K562 (cell line): ENCODE results near the gene ERVW-1. TPM values are rescaled to one million over a fixed set of nuclear protein-coding genes. Genes with fewer than 3 reads are reported as not detected.

Experiments
- CGGBP1 ChIP-seq: fragments of 250-450 bp; sonication (Bioruptor Pico); IDR thresholded peaks from 2 replicates; pipeline ENCODE4 v1.9.0; 2021; ENCODE audit warnings: mild to moderate bottlenecking
- CREB3 ChIP-seq: fragments of 450-650 bp; conservative IDR thresholded peaks from 2 replicates; pipeline ENCODE4 v1.6.1; 2016; ENCODE audit warnings: missing genetic modification characterization, low read depth, mild to moderate bottlenecking, missing compliant biosample characterization, moderate library complexity
- CTCFL ChIP-seq: IDR thresholded peaks from 2 replicates; pipeline ENCODE4 v1.6.1; 2011; ENCODE audit warnings: borderline replicate concordance, low read depth, mild to moderate bottlenecking, moderate library complexity, low read length; ENCODE audit not compliant: insufficient read depth, poor library complexity, severe bottlenecking
- HDAC2 ChIP-seq: fragments of 450-650 bp; IDR thresholded peaks from 2 replicates; pipeline ENCODE4 v1.6.1; 2016; ENCODE audit warnings: mild to moderate bottlenecking
- HNRNPH1 ChIP-seq: fragments of 200-400 bp; formaldehyde crosslinking; optimal IDR thresholded peaks from 2 replicates; pipeline ENCODE3; 2017; ENCODE audit warnings: low read depth, mild to moderate bottlenecking, low read length, moderate library complexity
- MTA2 ChIP-seq: fragments of 450-650 bp; IDR thresholded peaks from 2 replicates; pipeline ENCODE4 v1.6.1; 2016; ENCODE audit warnings: low read depth
- PATZ1 ChIP-seq: fragments of 250-450 bp; sonication (Bioruptor Pico); IDR thresholded peaks from 2 replicates; pipeline ENCODE4 v1.5.0; 2020; ENCODE audit warnings: mild to moderate bottlenecking, borderline replicate concordance
- RBFOX2 ChIP-seq: fragments of 200-400 bp; formaldehyde crosslinking; IDR thresholded peaks from 2 replicates; pipeline ENCODE4 v1.6.1; 2017; ENCODE audit warnings: low read depth, mild to moderate bottlenecking, low read length, moderate library complexity
- RBM17 ChIP-seq: fragments of 200-400 bp; formaldehyde crosslinking; IDR thresholded peaks from 2 replicates; pipeline ENCODE4 v1.6.1; 2017; ENCODE audit warnings: low read depth, mild to moderate bottlenecking, low read length, borderline replicate concordance
- SAFB2 ChIP-seq: fragments of 200-400 bp; formaldehyde crosslinking; IDR thresholded peaks from 2 replicates; pipeline ENCODE4 v1.6.1; 2018; ENCODE audit warnings: borderline replicate concordance, low read length, low read depth, moderate library complexity; ENCODE audit not compliant: severe bottlenecking
- TAF15 ChIP-seq: fragments of 200-400 bp; formaldehyde crosslinking; IDR thresholded peaks from 2 replicates; pipeline ENCODE4 v1.6.1; 2017; ENCODE audit warnings: mild to moderate bottlenecking, low read depth, low read length, moderate library complexity
- TEAD1 ChIP-seq, 2 experiments: fragments of 450-650 bp in 1 of 2; sonication (generic) in 1 of 2; formaldehyde crosslinking; IDR thresholded peaks; 2 replicates each; pipeline versions ENCODE4 v1.4.0 to v1.8.0; 2020 to 2022; ENCODE audit warnings: mild to moderate bottlenecking in 2 of 2, missing genetic modification reagents in 1 of 2
- TFE3 ChIP-seq: fragments of 450-650 bp; formaldehyde crosslinking; IDR thresholded peaks from 2 replicates; pipeline ENCODE4 v1.4.0; 2020; ENCODE audit warnings: mild to moderate bottlenecking, mixed read lengths
- YY1 ChIP-seq, 3 experiments: IDR thresholded peaks; 2 replicates each; pipeline ENCODE4 v1.6.1; 2011; ENCODE audit warnings: low read length in 2 of 3, mild to moderate bottlenecking in 2 of 3, moderate library complexity in 2 of 3, borderline replicate concordance in 1 of 3, control low read depth in 1 of 3, low read depth in 1 of 3; ENCODE audit not compliant: insufficient read depth in 3 of 3, insufficient replicate concordance in 2 of 3, control insufficient read depth in 1 of 3, insufficient read length in 1 of 3; ENCODE audit errors: extremely low read depth in 1 of 3
- ZFP30 ChIP-seq: fragments of 250-450 bp; sonication (Bioruptor Pico); IDR thresholded peaks from 2 replicates; pipeline ENCODE4 v1.8.0; 2022; ENCODE audit warnings: moderate library complexity, mild to moderate bottlenecking, inconsistent platforms, borderline replicate concordance
- ZNF124 ChIP-seq: sonication (generic); formaldehyde crosslinking; IDR thresholded peaks from 2 replicates; pipeline ENCODE4 v1.8.1; 2022; ENCODE audit warnings: missing genetic modification reagents
- ZNF146 ChIP-seq: IDR thresholded peaks from one replicate; pipeline ENCODE4 v1.6.1; 2018; ENCODE audit warnings: missing compliant biosample characterization; ENCODE audit not compliant: unreplicated experiment
- ZNF3 ChIP-seq: fragments of 250-450 bp; sonication (Bioruptor Pico); IDR thresholded peaks from 2 replicates; pipeline ENCODE4 v1.5.0; 2021; ENCODE audit warnings: mild to moderate bottlenecking, moderate library complexity
- ZNF551 ChIP-seq: fragments of 250-450 bp; sonication (Bioruptor Pico); IDR thresholded peaks from 2 replicates; pipeline ENCODE4 v1.5.0; 2021; ENCODE audit warnings: mild to moderate bottlenecking, moderate library complexity
- ZNF764 ChIP-seq: fragments of 250-450 bp; sonication (Bioruptor Pico); IDR thresholded peaks from 2 replicates; pipeline ENCODE4 v1.4.0; 2020; ENCODE audit warnings: low read depth, mild to moderate bottlenecking, moderate library complexity
- polyA plus RNA-seq, 8 experiments: library from polyadenylated mRNA; depleted of rRNA in 4 of 8; stranded (reverse) in 5 of 8; unstranded in 3 of 8; fragments of >200 nt; fragmentation: Nextera tagmentation in 2 of 8; fragmentation: Illumina TruSeq in 1 of 8; extraction: Ambion mirVana in 2 of 8; extraction: Trizol in 1 of 8; gene quantifications; 2 replicates each; pipeline versions ENCODE4 v1.2.1 to v1.2.3, GENCODE V29; 2011 to 2014; ENCODE audit warnings: inconsistent platforms in 1 of 8, missing spikeins in 1 of 8
- total RNA-seq, 7 experiments: library from RNA; depleted of rRNA in 6 of 7; stranded (reverse); fragments of >200 nt in 6 of 7; fragmentation: Illumina TruSeq in 2 of 7; extraction: Trizol in 2 of 7; gene quantifications; 2 replicates each; pipeline versions ENCODE4 v1.2.1 to v1.2.3, GENCODE V29; 2011 to 2021; ENCODE audit warnings: low replicate concordance in 1 of 7

Gene ERVW-1
- total and polyA plus RNA-seq, 9 of the 15 experiments (the other 6 are each of a cell fraction or from before 2014, with no cell fraction given), result not detected

- TF ChIP-seq CREB3 (no peak), ZNF146 (CRISPR knock-in tag) (no peak), ZNF764 (CRISPR knock-in tag) (no peak), ZFP30 (CRISPR knock-in tag) (no peak), YY1 (IDR thresholded peaks at IDR 0.05; ENCODE audit: borderline replicate concordance in 1 of 3, control insufficient read depth in 1 of 3, extremely low read depth in 1 of 3, insufficient read depth in 3 of 3, insufficient read length in 1 of 3, insufficient replicate concordance in 2 of 3, low read depth in 1 of 3, low read length in 2 of 3) (no peak), SAFB2 (no peak), TAF15 (no peak), RBFOX2 (no peak), ZNF551 (CRISPR knock-in tag) (no peak), MTA2 (0 out of 2 replicates have a peak, but pooled peaks have one; percentile 3), TEAD1 (CRISPR knock-in tag; IDR thresholded peaks at IDR 0.05) (no peak), HNRNPH1 (no peak), ZNF3 (CRISPR knock-in tag) (no peak), PATZ1 (CRISPR knock-in tag) (no peak), CTCFL (no peak), RBM17 (no peak), TFE3 (CRISPR knock-in tag) (no peak), ZNF124 (CRISPR knock-in tag) (no peak), CGGBP1 (no peak), HDAC2 (no peak)
These were observed 54.0 kb downstream of the ERVW-1 start (continued) for GRCh38 chr7:92423710-92424131.
